GM18951 (cell line): ENCODE measurements around the gene PPP1R3C.

ENCODE experiments used
- POLR2A ChIP-seq: IDR thresholded peaks from 4 replicates; pipeline ENCODE4 v1.6.1; 2011; ENCODE audit warnings: mild to moderate bottlenecking; ENCODE audit not compliant: insufficient read length, insufficient read depth; ENCODE audit errors: extremely low read depth
- in situ Hi-C: fragments of 300-500 bp; cut with MboI; formaldehyde crosslinking; loops from one replicate; pipeline ENCODE4 v1.12.0; 2022; ENCODE audit warnings: low sequenced_read_pairs, mixed read lengths, inconsistent platforms; ENCODE audit not compliant: unreplicated experiment

PPP1R3C gene

GRCh38 chr10:91632671-91633550 lies at the start of gene PPP1R3C:
Gene PPP1R3C (minus strand): TSS chr10:91633071. CDS start chr10:91632969, 102 bp downstream.
- in situ Hi-C loops: no loop called here
- no peak for TF ChIP-seq POLR2A

DNA sequence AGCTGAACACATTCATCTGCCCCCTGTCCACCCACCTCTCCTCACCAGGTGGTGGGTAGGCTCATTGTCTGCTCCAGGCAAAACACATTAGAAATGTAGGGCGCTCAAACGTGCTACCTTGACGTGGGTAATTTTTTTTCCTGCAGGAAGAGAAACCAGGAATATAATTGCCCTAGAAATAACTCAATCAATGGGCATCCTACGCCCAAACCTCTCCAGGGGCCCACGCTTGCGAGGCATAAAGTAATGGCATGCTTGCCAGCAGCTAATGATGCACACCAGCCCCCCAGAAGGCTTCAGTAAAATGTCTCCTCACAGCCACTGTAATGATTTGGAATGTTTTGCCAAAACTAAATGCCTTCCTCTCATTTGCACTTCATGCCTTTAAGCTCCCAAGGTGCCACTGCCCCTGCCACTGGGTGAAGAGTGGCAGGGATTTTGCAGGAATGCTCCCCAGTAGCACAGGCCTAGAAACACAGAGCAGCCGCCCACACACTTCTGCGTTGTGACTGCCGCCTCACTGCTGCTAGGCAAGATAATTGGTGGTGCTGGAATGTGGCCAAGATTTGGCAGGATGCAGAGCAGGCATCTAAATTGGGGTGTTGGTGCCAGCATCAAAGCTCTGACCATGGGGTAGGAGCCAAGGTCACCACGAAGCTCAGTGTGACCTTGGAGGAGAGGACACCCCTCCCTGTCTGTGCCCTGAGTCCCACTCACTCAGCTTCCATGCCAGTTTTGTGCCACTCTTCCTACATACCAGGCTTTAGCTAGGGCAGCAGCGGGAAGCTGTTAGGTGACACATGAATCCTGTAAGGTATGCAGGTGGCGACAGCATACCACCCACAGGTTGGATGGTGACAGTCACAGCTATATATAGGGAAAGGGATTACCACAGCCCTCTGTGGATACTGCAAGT lies 48.7 kb upstream of the PPP1R3C start:
- TF ChIP-seq POLR2A: no peak
- in situ Hi-C loops: no loop called here

- TF ChIP-seq POLR2A: no peak
- in situ Hi-C loops: no loop called here
Measured at GRCh38 chr10:91680487-91680886, 47.6 kb upstream of the PPP1R3C start.

DNA sequence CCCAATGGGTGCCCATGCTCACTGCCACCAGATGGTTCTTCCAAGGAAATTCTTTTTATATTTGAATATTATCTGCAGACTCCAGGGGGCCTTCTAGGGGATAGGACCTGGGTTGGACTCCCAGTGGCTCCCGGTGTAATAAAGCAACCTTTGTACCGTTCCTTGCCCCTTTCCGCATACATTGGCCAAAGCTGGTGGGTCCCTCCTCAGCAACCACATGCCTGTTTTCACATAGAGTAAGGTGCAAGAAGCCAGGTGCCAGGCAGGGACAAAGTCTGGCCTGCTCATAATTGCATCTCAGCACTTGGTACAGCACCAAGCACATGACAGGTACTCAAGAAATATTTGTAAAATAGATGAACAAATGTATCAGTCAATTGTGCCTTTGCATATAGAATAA lies 46.4 kb upstream of the PPP1R3C start:
- no peak for TF ChIP-seq POLR2A
- in situ Hi-C loops: no loop called here

DNA sequence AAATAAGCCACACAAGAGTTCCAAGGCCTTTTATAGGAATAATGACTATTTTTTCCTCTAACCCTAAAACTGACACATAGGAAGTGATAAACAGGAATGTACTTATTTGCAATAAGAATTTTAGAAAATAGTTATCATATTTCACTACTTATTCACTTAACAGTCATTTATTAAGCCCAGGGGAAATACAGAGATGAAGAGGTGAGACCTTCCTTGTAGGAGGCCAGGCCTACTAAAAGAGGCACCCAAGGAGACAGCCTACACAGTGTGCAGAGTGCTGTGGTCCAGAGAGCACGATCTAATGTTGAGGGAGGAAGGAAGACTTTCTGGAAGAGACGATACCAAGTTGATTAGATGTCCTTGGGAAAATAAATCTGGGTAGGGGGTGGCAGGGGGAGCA lies 45.0 kb upstream of the PPP1R3C start:
- in situ Hi-C loops: no loop called here
- no peak for TF ChIP-seq POLR2A

DNA sequence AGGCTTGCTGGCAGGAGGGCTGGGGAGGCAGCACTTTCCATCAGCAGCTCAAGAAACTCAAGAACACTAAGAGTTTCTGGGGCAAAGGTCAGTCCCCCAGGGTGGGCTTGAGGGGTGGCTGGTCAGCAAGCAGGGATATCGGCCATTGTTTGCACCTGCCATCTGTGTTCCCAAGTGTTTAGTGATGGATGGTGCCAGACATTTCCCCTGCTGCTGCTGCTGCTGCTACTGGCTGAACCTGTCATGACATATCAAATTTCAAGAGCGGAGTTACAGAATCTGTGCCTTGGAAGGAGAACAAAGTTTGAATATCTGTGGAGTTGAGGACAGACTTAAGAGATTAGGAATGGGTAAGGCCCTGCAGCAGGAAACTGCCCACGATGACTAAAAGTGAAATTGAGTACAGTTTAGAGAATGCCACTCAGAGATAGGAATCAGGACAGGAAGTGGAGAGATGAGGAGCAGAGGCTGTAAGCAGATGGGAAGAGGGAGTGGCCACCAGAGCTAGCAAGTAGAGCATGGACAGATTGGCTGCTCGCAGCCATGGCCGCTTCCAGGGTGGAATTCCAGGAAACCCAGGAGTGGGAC lies 39.2 kb upstream of the PPP1R3C start:
- no peak for TF ChIP-seq POLR2A
- in situ Hi-C loops: no loop called here

DNA sequence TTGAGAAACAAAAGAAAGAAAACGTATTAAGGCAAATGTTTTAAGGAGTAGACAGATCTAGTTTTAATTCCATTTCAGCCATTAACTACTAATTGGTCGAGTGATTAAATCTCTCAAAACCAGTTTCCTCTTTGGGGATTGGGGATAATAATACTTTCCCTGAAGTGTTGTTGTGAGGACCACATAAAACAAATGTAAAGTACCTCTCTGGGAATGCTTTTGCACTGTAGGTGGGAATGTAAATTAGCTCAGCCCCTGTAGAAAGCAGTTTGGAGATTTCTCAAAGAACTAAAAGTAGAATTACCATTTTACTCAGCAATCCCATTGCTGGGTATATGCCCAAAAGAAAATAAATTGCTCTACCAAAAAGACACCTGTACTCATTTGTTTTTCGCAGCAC lies 36.0 kb upstream of the PPP1R3C start:
- no peak for TF ChIP-seq POLR2A
- in situ Hi-C loops: no loop called here

GRCh38 chr10:91665842-91666241 lies 33.0 kb upstream of the PPP1R3C start:
- TF ChIP-seq POLR2A: no peak
- in situ Hi-C loops: no loop called here

DNA sequence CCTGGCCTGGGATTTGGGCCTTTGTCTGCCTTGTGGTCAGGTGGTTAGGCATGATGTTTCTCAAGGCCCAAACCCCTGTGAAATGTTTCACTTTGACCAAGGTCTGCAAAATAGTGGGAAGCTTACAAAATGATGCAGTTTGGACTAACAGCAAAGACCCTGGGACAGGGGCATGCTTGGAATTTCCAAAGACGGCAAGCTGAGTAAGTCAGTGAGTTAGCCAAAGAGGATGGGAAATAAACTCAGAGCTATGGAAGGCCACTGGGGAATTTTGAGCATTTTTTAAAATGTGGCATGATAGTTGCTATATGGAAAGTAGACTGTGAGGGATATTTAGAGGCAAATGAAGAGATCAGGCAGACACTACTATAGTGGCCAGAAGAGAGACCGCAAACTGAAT lies 31.6 kb upstream of the PPP1R3C start:
- no peak for TF ChIP-seq POLR2A
- in situ Hi-C loops: no loop called here

- TF ChIP-seq POLR2A: no peak
- in situ Hi-C loops: no loop called here
Measured at GRCh38 chr10:91662993-91663392, 30.1 kb upstream of the PPP1R3C start.

GRCh38 chr10:91653219-91653870 lies 20.5 kb upstream of the PPP1R3C start:
- no peak for TF ChIP-seq POLR2A
- in situ Hi-C loops: no loop called here

- in situ Hi-C loops: no loop called here
- no peak for TF ChIP-seq POLR2A
Measured at GRCh38 chr10:91652364-91652763, 19.5 kb upstream of the PPP1R3C start.

DNA sequence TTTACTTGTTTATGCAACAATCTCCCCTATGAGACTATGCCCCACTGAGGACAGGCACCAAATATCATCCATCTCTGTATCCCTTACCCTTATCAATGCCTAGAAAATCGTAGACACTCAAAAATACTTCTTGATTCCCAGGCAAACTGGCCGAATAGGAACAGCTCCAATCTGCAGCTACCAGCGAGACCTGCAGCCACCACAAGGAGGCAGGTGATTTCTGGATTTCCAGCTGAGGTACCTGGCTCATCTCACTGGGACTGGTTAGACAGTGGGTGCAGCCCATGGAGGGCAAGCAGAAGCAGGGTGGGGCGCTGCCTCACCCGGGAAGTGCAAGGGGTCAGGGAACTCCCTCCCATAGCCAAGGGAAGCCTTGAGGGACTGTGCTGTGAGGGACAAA lies 10.8 kb upstream of the PPP1R3C start:
- TF ChIP-seq POLR2A: no peak
- in situ Hi-C loops: no loop called here
